GM23248 (cell line): ENCODE measurements around the gene THTPA.

ENCODE experiments used
- EZH2 ChIP-seq: fragments of 200-600 bp; sonication (generic); IDR thresholded peaks from 2 replicates; pipeline ENCODE4 v1.6.1; 2018; ENCODE audit warnings: antibody characterized with exemption, mild to moderate bottlenecking; ENCODE audit not compliant: insufficient read depth, poor library complexity, severe bottlenecking
- EZH2phosphoT487 ChIP-seq: fragments of 200-600 bp; sonication (generic); IDR thresholded peaks from 2 replicates; pipeline ENCODE4 v1.6.1; 2018; ENCODE audit warnings: antibody characterized with exemption, moderate library complexity, mild to moderate bottlenecking, low read depth; ENCODE audit not compliant: insufficient read depth

DNA sequence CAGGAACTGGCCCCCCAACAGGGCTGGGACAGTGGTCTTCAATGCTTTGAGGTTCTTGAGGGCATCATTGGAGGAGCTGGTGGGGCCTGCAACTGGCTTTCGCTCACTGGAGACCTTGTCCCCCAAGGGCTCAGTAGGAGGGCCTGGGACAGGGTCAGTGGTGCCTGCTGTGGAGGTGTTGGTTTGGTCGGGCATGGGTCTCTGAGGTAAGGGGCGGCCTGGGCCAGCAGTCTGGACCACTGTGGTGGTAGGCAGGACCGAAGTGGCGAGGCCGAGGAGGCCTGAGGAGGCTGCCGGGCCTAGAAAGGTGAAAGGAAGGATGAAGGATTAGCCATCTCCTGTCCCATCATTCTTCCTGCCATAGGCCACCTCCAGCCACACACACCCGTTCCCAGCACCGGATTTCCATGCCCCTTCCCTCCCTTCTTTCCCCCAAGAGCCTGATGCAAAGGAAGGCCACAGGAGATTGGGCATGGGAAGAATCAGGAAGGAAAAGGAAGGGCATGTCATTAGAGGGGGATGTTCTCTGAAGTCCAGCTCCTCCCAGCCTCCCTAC, 33.4 kb upstream of the THTPA start:
- no peak for TF ChIP-seq EZH2phosphoT487
- TF ChIP-seq EZH2: no peak
